Measurements from ENCODE around the gene KIRREL2. TPM values are rescaled to one million over a fixed set of nuclear protein-coding genes. Genes with fewer than 3 reads are reported as not detected.

The KIRREL2 gene
- total RNA-seq, 1 experiment from 2014 or later: not detected

Small RNAs within 50 kb of the gene (small RNA-seq; reads per million reads assigned to genes)
- gene RN7SL402P: not detected

Other genes with a start within 250 kb of the KIRREL2 start
- gene HAUS5, start 244.2 kb upstream of the KIRREL2 start, total RNA-seq (2014; rRNA removed; shearing (Covaris generic); ENCODE audit: low replicate concordance): 12.5 and 26.2 TPM in 2 replicates
- 36.9 and 82.1 TPM in 2 replicates for gene RBM42, start 227.9 kb upstream of the KIRREL2 start, total RNA-seq (2014; rRNA removed; shearing (Covaris generic); ENCODE audit: low replicate concordance)
- gene ETV2, start 215.2 kb upstream of the KIRREL2 start, total RNA-seq (2014; rRNA removed; shearing (Covaris generic); ENCODE audit: low replicate concordance): 0.54 and 0.75 TPM in 2 replicates
- 445 and 611 TPM in 2 replicates for gene COX6B1, start 208.6 kb upstream of the KIRREL2 start, total RNA-seq (2014; rRNA removed; shearing (Covaris generic); ENCODE audit: low replicate concordance)
- not detected in 2 replicates for gene UPK1A, start 190.4 kb upstream of the KIRREL2 start, total RNA-seq (2014; rRNA removed; shearing (Covaris generic); ENCODE audit: low replicate concordance)
- gene ZBTB32, start 152.4 kb upstream of the KIRREL2 start, total RNA-seq (2014; rRNA removed; shearing (Covaris generic); ENCODE audit: low replicate concordance): not detected in 2 replicates
- 15.3 and 21.4 TPM in 2 replicates for gene KMT2B, start 138.9 kb upstream of the KIRREL2 start, total RNA-seq (2014; rRNA removed; shearing (Covaris generic); ENCODE audit: low replicate concordance)
- 1.5 and 15.2 TPM in 2 replicates for gene IGFLR1, start 114.5 kb upstream of the KIRREL2 start, total RNA-seq (2014; rRNA removed; shearing (Covaris generic); ENCODE audit: low replicate concordance)
- gene U2AF1L4, start 111.5 kb upstream of the KIRREL2 start, total RNA-seq (2014; rRNA removed; shearing (Covaris generic); ENCODE audit: low replicate concordance): 31.7 and 50.4 TPM in 2 replicates
- gene PSENEN, start 111.3 kb upstream of the KIRREL2 start, total RNA-seq (2014; rRNA removed; shearing (Covaris generic); ENCODE audit: low replicate concordance): 47.7 and 112 TPM in 2 replicates
- 5.9 and 12.4 TPM in 2 replicates for gene LIN37, start 108.3 kb upstream of the KIRREL2 start, total RNA-seq (2014; rRNA removed; shearing (Covaris generic); ENCODE audit: low replicate concordance)
- 0.18 and 1.5 TPM in 2 replicates for gene HSPB6, start 99.9 kb upstream of the KIRREL2 start, total RNA-seq (2014; rRNA removed; shearing (Covaris generic); ENCODE audit: low replicate concordance)
- gene PROSER3, start 98.7 kb upstream of the KIRREL2 start, total RNA-seq (2014; rRNA removed; shearing (Covaris generic); ENCODE audit: low replicate concordance): 16.6 and 17.5 TPM in 2 replicates
- gene ARHGAP33, start 81.3 kb upstream of the KIRREL2 start, total RNA-seq (2014; rRNA removed; shearing (Covaris generic); ENCODE audit: low replicate concordance): 5.8 and 12.3 TPM in 2 replicates
- gene PRODH2, start 44.1 kb upstream of the KIRREL2 start, total RNA-seq (2014; rRNA removed; shearing (Covaris generic); ENCODE audit: low replicate concordance): not detected in 2 replicates
- not detected in 2 replicates for gene NPHS1, start 4.4 kb upstream of the KIRREL2 start, total RNA-seq (2014; rRNA removed; shearing (Covaris generic); ENCODE audit: low replicate concordance)
- 9.9 and 23.8 TPM in 2 replicates for gene APLP1, start 11.7 kb downstream of the KIRREL2 start, total RNA-seq (2014; rRNA removed; shearing (Covaris generic); ENCODE audit: low replicate concordance)
- 7.2 and 17.1 TPM in 2 replicates for gene NFKBID, start 43.6 kb downstream of the KIRREL2 start, total RNA-seq (2014; rRNA removed; shearing (Covaris generic); ENCODE audit: low replicate concordance)
- 12.2 and 18.8 TPM in 2 replicates for gene HCST, start 45.6 kb downstream of the KIRREL2 start, total RNA-seq (2014; rRNA removed; shearing (Covaris generic); ENCODE audit: low replicate concordance)
- gene TYROBP, start 51.4 kb downstream of the KIRREL2 start, total RNA-seq (2014; rRNA removed; shearing (Covaris generic); ENCODE audit: low replicate concordance): not detected in 2 replicates
- 3.7 and 3.8 TPM in 2 replicates for gene LRFN3, start 79.5 kb downstream of the KIRREL2 start, total RNA-seq (2014; rRNA removed; shearing (Covaris generic); ENCODE audit: low replicate concordance)
- gene SDHAF1, start 138.3 kb downstream of the KIRREL2 start, total RNA-seq (2014; rRNA removed; shearing (Covaris generic); ENCODE audit: low replicate concordance): 23.4 and 71.2 TPM in 2 replicates
- 1.2 and 1.8 TPM in 2 replicates for gene SYNE4, start 151.9 kb downstream of the KIRREL2 start, total RNA-seq (2014; rRNA removed; shearing (Covaris generic); ENCODE audit: low replicate concordance)
- 11.1 and 48.4 TPM in 2 replicates for gene ALKBH6, start 157.3 kb downstream of the KIRREL2 start, total RNA-seq (2014; rRNA removed; shearing (Covaris generic); ENCODE audit: low replicate concordance)
- gene CLIP3, start 176.0 kb downstream of the KIRREL2 start, total RNA-seq (2014; rRNA removed; shearing (Covaris generic); ENCODE audit: low replicate concordance): 0.72 and 1.2 TPM in 2 replicates
- gene THAP8, start 197.4 kb downstream of the KIRREL2 start, total RNA-seq (2014; rRNA removed; shearing (Covaris generic); ENCODE audit: low replicate concordance): 3.6 and 8.9 TPM in 2 replicates
- gene WDR62, start 198.0 kb downstream of the KIRREL2 start, total RNA-seq (2014; rRNA removed; shearing (Covaris generic); ENCODE audit: low replicate concordance): 9.4 and 10.9 TPM in 2 replicates

Data from Karpas-422 (cell line).